Lung (tissue), 12 donors: Measurements from ENCODE around the gene PTPRA. TPM values are rescaled to one million over a fixed set of nuclear protein-coding genes. Genes with fewer than 3 reads are reported as not detected.

Experiments used
- ATAC-seq: fragments of 200-7000 bp; cut with Tn5 transposase; one replicate; pipeline ENCODE4 v1.9.1; 2020; ENCODE audit warnings: moderate number of reproducible peaks; ENCODE audit not compliant: insufficient read depth, low FRiP score
- DNase-seq, 3 donors: peaks; one replicate each; pipeline ENCODE4 v3.0.0-alpha.2; 2013 to 2017
- H3K27ac ChIP-seq, 2 donors: one replicate each; pipeline ENCODE4 v1.5.1; 2013; ENCODE audit warnings: mild to moderate bottlenecking in 2 of 2, moderate library complexity in 2 of 2, control low read depth in 1 of 2, inconsistent platforms in 1 of 2, low read depth in 1 of 2, low read length in 1 of 2
- H3K27me3 ChIP-seq, 3 donors: one replicate each; pipeline ENCODE4 v1.5.1; 2013; ENCODE audit warnings: low read length in 2 of 3; ENCODE audit not compliant: control insufficient read depth in 3 of 3, insufficient read depth in 3 of 3
- H3K36me3 ChIP-seq, 4 donors: one replicate each; pipeline ENCODE4 v1.5.1; 2013; ENCODE audit warnings: low read length in 4 of 4, mild to moderate bottlenecking in 1 of 4, moderate library complexity in 1 of 4; ENCODE audit not compliant: control insufficient read depth in 4 of 4, insufficient read depth in 4 of 4
- H3K4me1 ChIP-seq, 5 donors: one replicate each; pipeline ENCODE4 v1.5.1; 2013; ENCODE audit warnings: low read length in 5 of 5, mild to moderate bottlenecking in 2 of 5, moderate library complexity in 1 of 5; ENCODE audit not compliant: control insufficient read depth in 5 of 5, insufficient read depth in 5 of 5
- H3K4me3 ChIP-seq: one replicate; pipeline ENCODE4 v1.5.1; 2013; ENCODE audit warnings: mild to moderate bottlenecking, control low read depth, moderate library complexity
- H3K9ac ChIP-seq, 2 donors: one replicate each; pipeline ENCODE4 v1.5.1; 2013; ENCODE audit warnings: low read length in 2 of 2, control low read depth in 1 of 2; ENCODE audit not compliant: insufficient read depth in 1 of 2
- H3K9me3 ChIP-seq, 4 donors: one replicate each; pipeline ENCODE4 v1.5.1; 2013; ENCODE audit warnings: low read length in 3 of 4, mild to moderate bottlenecking in 1 of 4, moderate library complexity in 1 of 4; ENCODE audit not compliant: control insufficient read depth in 4 of 4, insufficient read depth in 3 of 4
- CTCF ChIP-seq: IDR thresholded peaks from 2 replicates; pipeline ENCODE4 v1.5.1; 2012; ENCODE audit warnings: mild to moderate bottlenecking; ENCODE audit errors: control extremely low read depth, extremely low read depth
- WGBS, 2 donors: extraction: QIAGEN DNeasy Blood & Tissue Kit; methylation state at CpG; one replicate each; pipeline ENCODE4 v1.1.7; 2013; 5-methylcytosine and 5-hydroxymethylcytosine counted together
- polyA plus RNA-seq, 2 donors: library from polyadenylated mRNA; stranded (reverse); fragments of 200-250 nt; gene quantifications; one replicate each; pipeline ENCODE4 v1.2.1, GENCODE V29; 2013
- total RNA-seq, 2 donors: library from RNA; depleted of rRNA in 1 of 2; stranded (reverse); fragments of >200 nt in 1 of 2; gene quantifications; one replicate each; pipeline ENCODE4 v1.2.1, GENCODE V29; 2014 to 2021
- donor health status: control.
- donor health status: control.
- donor health status: Bipolar disorder and iron deficiency.
- donor health status: healthy.
- donor health status: DM: yes; HTN: yes; CAD: no.

PTPRA gene
- total and polyA plus RNA-seq, 4 donors, result 17.8 to 92.1 (median 40.1) TPM

GRCh38 chr20:2835331-2835796, 37.9 kb upstream of the PTPRA start:
- ATAC-seq, result no peak
- no peak overlapping the region for H3K4me3 ChIP-seq
- H3K27me3 ChIP-seq, result no peaks in the 10 kb centered on the region
- H3K4me1 ChIP-seq, result peaks cover 0 to 11% (median 6%) of the 10 kb centered on the region in 5 donors
- no peak for TF ChIP-seq CTCF
- H3K9me3 ChIP-seq, result no peaks in the 10 kb centered on the region
- no peak overlapping the region for H3K27ac ChIP-seq
- 94 to 98% methylated on average over 6 of the region's 6 CpGs for WGBS, 2 donors
- DNase-seq, result no peak
- no peak overlapping the region for H3K9ac ChIP-seq
- peaks cover 0 to 10% (median 6%) of the 10 kb centered on the region in 4 donors for H3K36me3 ChIP-seq

GRCh38 chr20:2836035-2836434, 37.2 kb upstream of the PTPRA start:
- no peak overlapping the region for H3K27ac ChIP-seq
- peaks cover 0 to 10% (median 6%) of the 10 kb centered on the region in 4 donors for H3K36me3 ChIP-seq
- H3K4me3 ChIP-seq, result no peak overlapping the region
- no peak for TF ChIP-seq CTCF
- ATAC-seq (no peak), DNase-seq (no peak)
- H3K4me1 ChIP-seq, result peaks cover 0 to 11% (median 6%) of the 10 kb centered on the region in 5 donors
- no peak overlapping the region for H3K9ac ChIP-seq
- 91 to 95% methylated on average over 5 of the region's 5 CpGs for WGBS, 2 donors
- no peaks in the 10 kb centered on the region for H3K27me3 ChIP-seq
- H3K9me3 ChIP-seq, result no peaks in the 10 kb centered on the region

- Histone ChIP-seq H3K4me3 (no peak overlapping the region), H3K9ac (no peak overlapping the region), H3K27me3 (no peaks in the 10 kb centered on the region), H3K9me3 (no peaks in the 10 kb centered on the region), H3K27ac (no peak overlapping the region), H3K4me1 (peaks cover 2 to 16% (median 6%) of the 10 kb centered on the region in 5 donors), H3K36me3 (peaks cover 0 to 10% (median 6%) of the 10 kb centered on the region in 4 donors)
- no peak for DNase-seq
- 86 to 88% methylated on average over 6 of the region's 6 CpGs for WGBS, 2 donors
- no peak for ATAC-seq
- no peak for TF ChIP-seq CTCF
These were observed 35.9 kb upstream of the PTPRA start for GRCh38 chr20:2837221-2837960.
